ENCODE data around the gene CACNA2D4.

The CACNA2D4 gene

DNA sequence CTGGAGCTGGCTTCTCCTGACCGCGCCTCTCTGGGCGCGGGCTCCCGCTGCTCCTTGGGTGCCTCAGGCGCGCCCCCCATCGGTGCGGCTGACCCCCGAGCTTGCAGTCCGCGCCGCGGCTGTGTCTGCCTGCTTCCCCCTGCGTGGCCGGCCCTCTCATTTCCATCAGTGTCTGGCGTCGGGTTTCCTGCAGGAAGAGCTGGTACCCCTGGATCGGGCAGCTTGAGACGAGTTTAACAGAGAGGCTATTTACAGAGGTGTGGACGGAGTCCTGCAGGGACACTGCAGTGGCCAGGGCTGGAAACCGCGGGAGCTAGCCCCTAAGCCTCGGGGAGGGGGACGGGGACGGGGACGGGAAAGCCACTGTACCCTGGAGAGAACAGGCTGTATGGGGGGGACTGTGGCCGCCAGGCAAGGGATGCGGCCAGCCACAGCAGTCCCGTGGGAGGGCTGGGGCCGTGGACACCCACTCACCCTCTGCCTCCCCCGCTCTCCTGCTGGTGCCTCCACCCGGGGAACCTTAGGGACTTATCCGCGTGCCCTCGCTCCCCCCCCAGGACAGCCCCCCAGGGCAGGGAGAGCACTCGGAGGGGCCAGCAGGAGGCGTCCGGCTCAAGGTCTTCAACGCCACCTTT lies 3.7 kb upstream of the CACNA2D4 start:
- no peak overlapping the region for H3K4me3 ChIP-seq (ENCODE audit: low read depth, low read length)
- TF ChIP-seq, protein P1, sequence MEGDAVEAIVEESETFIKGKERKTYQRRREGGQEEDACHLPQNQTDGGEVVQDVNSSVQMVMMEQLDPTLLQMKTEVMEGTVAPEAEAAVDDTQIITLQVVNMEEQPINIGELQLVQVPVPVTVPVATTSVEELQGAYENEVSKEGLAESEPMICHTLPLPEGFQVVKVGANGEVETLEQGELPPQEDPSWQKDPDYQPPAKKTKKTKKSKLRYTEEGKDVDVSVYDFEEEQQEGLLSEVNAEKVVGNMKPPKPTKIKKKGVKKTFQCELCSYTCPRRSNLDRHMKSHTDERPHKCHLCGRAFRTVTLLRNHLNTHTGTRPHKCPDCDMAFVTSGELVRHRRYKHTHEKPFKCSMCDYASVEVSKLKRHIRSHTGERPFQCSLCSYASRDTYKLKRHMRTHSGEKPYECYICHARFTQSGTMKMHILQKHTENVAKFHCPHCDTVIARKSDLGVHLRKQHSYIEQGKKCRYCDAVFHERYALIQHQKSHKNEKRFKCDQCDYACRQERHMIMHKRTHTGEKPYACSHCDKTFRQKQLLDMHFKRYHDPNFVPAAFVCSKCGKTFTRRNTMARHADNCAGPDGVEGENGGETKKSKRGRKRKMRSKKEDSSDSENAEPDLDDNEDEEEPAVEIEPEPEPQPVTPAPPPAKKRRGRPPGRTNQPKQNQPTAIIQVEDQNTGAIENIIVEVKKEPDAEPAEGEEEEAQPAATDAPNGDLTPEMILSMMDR (IDR thresholded peaks at IDR 0.05; ENCODE audit: low read depth, low read length), result no peak

DNA sequence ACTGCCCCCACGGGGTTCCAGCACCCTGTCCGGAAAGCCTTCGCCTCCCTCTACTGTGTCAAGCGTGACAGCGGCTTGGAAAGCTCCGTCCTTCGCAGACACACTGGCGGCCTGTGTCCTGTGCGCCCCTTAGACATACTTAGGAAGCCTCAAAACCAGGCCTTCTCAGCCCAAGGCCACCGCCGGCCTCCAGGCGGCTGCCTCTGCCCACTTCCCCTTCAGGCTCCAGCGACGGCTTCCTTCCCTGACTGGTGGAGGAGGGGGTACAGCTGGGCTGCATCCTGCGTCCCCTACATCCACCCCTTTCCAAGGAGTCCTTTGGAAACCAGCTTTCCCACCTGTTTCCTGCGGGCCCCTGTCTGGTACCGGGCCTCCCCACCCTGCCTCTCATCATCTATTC lies 2.5 kb upstream of the CACNA2D4 start:
- no peak overlapping the region for H3K4me3 ChIP-seq (ENCODE audit: low read depth, low read length)
- TF ChIP-seq, protein P1 (IDR thresholded peaks at IDR 0.05; ENCODE audit: low read depth, low read length), result no peak

DNA sequence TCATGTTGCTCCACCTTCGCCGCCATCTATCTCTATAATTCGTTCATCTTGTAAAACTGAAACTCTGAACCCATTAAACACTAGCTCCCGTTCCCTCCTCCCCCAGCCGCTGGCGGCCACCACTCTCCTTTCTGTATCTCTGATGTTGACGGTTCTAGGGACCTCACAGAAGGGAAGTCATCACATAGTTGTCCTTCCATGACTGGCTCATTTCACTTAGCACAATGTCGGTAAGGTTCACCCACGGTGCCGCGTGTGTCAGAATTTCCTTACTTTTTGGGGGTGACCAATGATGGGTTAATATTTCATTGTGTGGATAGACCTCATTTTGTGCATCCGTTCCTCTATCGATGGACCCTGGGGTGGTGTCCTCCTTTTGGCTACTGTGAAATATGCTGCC lies 2.0 kb upstream of the CACNA2D4 start:
- TF ChIP-seq, protein P1 (IDR thresholded peaks at IDR 0.05; ENCODE audit: low read depth, low read length), result no peak
- no peak overlapping the region for H3K4me3 ChIP-seq (ENCODE audit: low read depth, low read length)

DNA sequence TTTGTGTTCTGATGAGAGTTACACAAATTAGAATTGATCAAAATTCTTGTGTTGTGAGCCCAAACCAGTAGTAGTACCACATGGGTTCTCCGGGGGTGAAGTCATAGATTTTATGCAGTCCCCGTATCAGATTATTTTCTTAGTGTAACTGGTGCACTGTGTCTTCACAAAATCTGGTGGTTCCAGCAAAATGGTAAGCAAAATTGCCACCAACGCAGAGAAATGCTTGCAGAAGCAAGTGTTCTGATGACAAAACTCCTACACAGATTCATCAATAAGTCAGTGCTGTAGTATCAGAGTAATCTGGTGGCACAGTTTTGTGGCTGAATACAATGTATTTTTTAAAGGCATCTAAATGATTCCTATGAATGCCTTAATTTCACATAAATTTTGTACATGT lies 1.3 kb upstream of the CACNA2D4 start:
- TF ChIP-seq, protein P1 (IDR thresholded peaks at IDR 0.05; ENCODE audit: low read depth, low read length), result no peak
- H3K4me3 ChIP-seq (ENCODE audit: low read depth, low read length), result no peak overlapping the region

DNA sequence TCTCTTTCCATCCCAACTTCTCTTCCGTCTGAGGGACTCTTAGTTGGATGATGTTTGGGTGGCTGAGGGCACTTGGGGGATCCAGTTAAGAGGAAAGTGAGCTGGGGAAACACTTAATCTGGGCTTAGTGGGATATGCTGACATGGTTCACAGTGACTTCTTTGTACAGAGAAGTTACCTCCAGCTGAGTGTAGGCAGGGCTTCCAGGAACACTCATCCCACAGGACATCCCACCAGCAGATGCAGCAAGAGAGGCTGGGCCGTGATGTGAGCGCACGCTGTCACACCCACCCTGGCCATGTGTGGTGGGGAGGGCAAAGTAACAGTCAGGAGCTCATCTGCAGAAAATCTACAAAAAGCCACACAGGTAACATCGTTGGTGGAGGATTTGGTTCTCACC lies 832 bp upstream of the CACNA2D4 start:
- H3K4me3 ChIP-seq (ENCODE audit: low read depth, low read length), result no peak overlapping the region
- TF ChIP-seq, protein P1 (IDR thresholded peaks at IDR 0.05; ENCODE audit: low read depth, low read length), result no peak

DNA sequence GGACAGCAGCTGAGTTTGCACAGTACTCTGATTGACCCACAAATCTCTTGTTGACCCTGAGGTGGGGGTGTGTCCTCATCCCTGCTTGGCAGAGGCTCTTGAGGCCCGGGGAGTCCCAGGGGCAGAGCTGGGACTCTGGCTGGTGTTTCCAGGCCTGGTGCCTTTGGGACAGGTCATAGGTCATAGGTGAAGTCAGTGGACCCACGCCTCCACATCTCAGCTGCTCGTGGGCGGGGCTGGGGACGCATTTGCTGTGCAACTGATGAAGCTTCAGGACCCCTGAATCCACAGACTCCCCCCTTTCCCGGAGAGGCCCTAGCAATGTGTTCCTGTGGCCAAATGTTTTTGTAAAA lies 408 bp upstream of the CACNA2D4 start:
- no peak overlapping the region for H3K4me3 ChIP-seq (ENCODE audit: low read depth, low read length)
- TF ChIP-seq, protein P1 (IDR thresholded peaks at IDR 0.05; ENCODE audit: low read depth, low read length), result no peak

DNA sequence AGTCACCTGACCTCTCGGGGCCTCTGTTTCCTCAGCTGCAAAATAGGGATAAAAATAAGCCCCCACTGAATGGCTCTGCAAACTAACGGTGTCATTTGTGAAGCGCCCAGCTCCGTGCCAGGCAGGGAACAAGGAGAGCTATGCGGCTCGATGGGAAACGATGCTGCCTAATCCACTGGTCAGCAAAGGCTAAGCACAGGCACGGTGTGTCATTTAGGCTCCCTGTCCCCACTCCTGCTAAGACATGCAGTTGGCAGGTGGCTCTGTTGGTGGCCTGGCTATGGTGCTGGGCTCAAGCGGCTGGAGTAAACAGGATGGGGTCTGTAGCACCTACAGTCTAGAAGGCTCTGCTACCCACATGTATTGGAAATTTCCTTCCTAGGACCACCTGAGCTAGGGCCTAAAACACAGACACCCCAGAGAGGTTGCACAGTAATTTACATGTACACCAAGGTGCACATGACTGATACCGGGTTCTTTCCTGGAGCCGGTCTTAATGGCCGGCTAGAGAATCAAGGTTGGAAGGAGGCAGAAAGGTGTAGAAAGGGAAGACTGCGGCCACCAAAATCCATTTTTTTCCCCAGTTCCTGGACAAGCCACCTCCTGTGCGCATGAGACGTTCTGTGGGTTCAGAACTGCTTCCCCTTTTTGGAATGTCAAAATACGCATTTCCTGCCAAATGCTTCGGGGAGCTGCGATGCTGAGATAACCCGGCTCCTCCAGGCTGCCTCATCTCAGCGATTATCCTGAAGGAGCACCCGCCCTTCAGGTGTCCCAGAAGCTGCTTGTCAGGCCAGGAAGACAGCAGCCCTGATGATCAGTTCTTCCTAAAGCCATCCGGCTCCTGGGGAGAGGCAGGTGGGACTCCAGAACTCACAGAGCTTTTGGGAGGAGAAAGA lies 1.0 kb downstream of the CACNA2D4 start:
- TF ChIP-seq, protein P1 (IDR thresholded peaks at IDR 0.05; ENCODE audit: low read depth, low read length), result no peak
- no peak overlapping the region for H3K4me3 ChIP-seq (ENCODE audit: low read depth, low read length)
